ENCODE results near the gene DOCK2. TPM values are rescaled to one million over a fixed set of nuclear protein-coding genes. Genes with fewer than 3 reads are reported as not detected.

DOCK2 gene
- total and polyA plus RNA-seq, 2 donors (not counting 1 experiment from before 2014, with no cell fraction given), result 1.1 to 8.9 TPM

- H3K4me3 ChIP-seq (replicated peaks in 1 of 4; ENCODE audit: control extremely low read depth in 1 of 4, insufficient read depth in 1 of 4, low read depth in 3 of 4, low read length in 4 of 4), result no peak overlapping the region
- DNase-seq (ENCODE audit: low read depth in 2 of 2), result no peak
- no peaks in the 10 kb centered on the region for H3K36me3 ChIP-seq (ENCODE audit: control insufficient read depth, insufficient read depth, low read length)
- peaks cover 18% of the 10 kb centered on the region for H3K4me1 ChIP-seq (ENCODE audit: control insufficient read depth, extremely low read depth, insufficient read depth, low read length)
- H3K27me3 ChIP-seq (ENCODE audit: control insufficient read depth, insufficient read depth, low read length), result no peaks in the 10 kb centered on the region
- no peak overlapping the region for H2AFZ ChIP-seq (ENCODE audit: low read length)
- H4K20me1 ChIP-seq (ENCODE audit: control insufficient read depth, extremely low read depth, insufficient read depth, low read length), result no peaks in the 10 kb centered on the region
- no peak overlapping the region for H3K27ac ChIP-seq (ENCODE audit: insufficient read depth, low read length)
- H3K9me3 ChIP-seq (ENCODE audit: control insufficient read depth, insufficient read depth, low read depth, low read length), result no peaks in the 10 kb centered on the region
- TF ChIP-seq EZH2 (IDR thresholded peaks at IDR 0.05; ENCODE audit: low read length, missing control alignments) (no peak), CTCF (conservative IDR thresholded peaks at IDR 0.05 in 1 of 2, IDR thresholded peaks at IDR 0.05 in 1 of 2; ENCODE audit: low read depth in 1 of 2, low read length in 2 of 2) (no peak)
- H3K9ac ChIP-seq (ENCODE audit: insufficient read depth, low read length), result no peak overlapping the region
- no peak overlapping the region for H3K4me2 ChIP-seq (ENCODE audit: extremely low read depth, insufficient read depth, low read length)
- no peaks in the 10 kb centered on the region for H3K79me2 ChIP-seq (ENCODE audit: control insufficient read depth, insufficient read depth, low read length)
These were observed 162.0 kb downstream of the DOCK2 start for GRCh38 chr5:169798906-169799660.

GRCh38 chr5:169801324-169801777 is 164.3 kb downstream of the DOCK2 start:
- Histone ChIP-seq H3K27me3 (ENCODE audit: control insufficient read depth, insufficient read depth, low read length) (no peaks in the 10 kb centered on the region), H3K9me3 (ENCODE audit: control insufficient read depth, insufficient read depth, low read depth, low read length) (no peaks in the 10 kb centered on the region), H2AFZ (ENCODE audit: low read length) (no peak overlapping the region), H3K79me2 (ENCODE audit: control insufficient read depth, insufficient read depth, low read length) (no peaks in the 10 kb centered on the region), H3K4me2 (ENCODE audit: extremely low read depth, insufficient read depth, low read length) (no peak overlapping the region), H3K4me3 (replicated peaks in 1 of 4; ENCODE audit: control extremely low read depth in 1 of 4, insufficient read depth in 1 of 4, low read depth in 3 of 4, low read length in 4 of 4) (no peak overlapping the region), H3K27ac (ENCODE audit: insufficient read depth, low read length) (peak overlapping the region; percentile 52), H3K4me1 (ENCODE audit: control insufficient read depth, extremely low read depth, insufficient read depth, low read length) (peaks cover 26% of the 10 kb centered on the region), H4K20me1 (ENCODE audit: control insufficient read depth, extremely low read depth, insufficient read depth, low read length) (no peaks in the 10 kb centered on the region), H3K36me3 (ENCODE audit: control insufficient read depth, insufficient read depth, low read length) (no peaks in the 10 kb centered on the region), H3K9ac (ENCODE audit: insufficient read depth, low read length) (no peak overlapping the region)
- TF ChIP-seq CTCF (conservative IDR thresholded peaks at IDR 0.05 in 1 of 2, IDR thresholded peaks at IDR 0.05 in 1 of 2; ENCODE audit: low read depth in 1 of 2, low read length in 2 of 2) (no peak), EZH2 (IDR thresholded peaks at IDR 0.05; ENCODE audit: low read length, missing control alignments) (no peak)
- peak; percentile 36 to 80 for DNase-seq (ENCODE audit: low read depth in 2 of 2)

- Histone ChIP-seq H4K20me1 (ENCODE audit: control insufficient read depth, extremely low read depth, insufficient read depth, low read length) (no peaks in the 10 kb centered on the region), H3K27ac (ENCODE audit: insufficient read depth, low read length) (peak overlapping the region; percentile 52), H3K4me2 (ENCODE audit: extremely low read depth, insufficient read depth, low read length) (no peak overlapping the region), H3K9me3 (ENCODE audit: control insufficient read depth, insufficient read depth, low read depth, low read length) (no peaks in the 10 kb centered on the region), H3K4me1 (ENCODE audit: control insufficient read depth, extremely low read depth, insufficient read depth, low read length) (peaks cover 26% of the 10 kb centered on the region), H2AFZ (ENCODE audit: low read length) (no peak overlapping the region), H3K9ac (ENCODE audit: insufficient read depth, low read length) (no peak overlapping the region), H3K36me3 (ENCODE audit: control insufficient read depth, insufficient read depth, low read length) (no peaks in the 10 kb centered on the region), H3K79me2 (ENCODE audit: control insufficient read depth, insufficient read depth, low read length) (no peaks in the 10 kb centered on the region), H3K4me3 (replicated peaks in 1 of 4; ENCODE audit: control extremely low read depth in 1 of 4, insufficient read depth in 1 of 4, low read depth in 3 of 4, low read length in 4 of 4) (no peak overlapping the region), H3K27me3 (ENCODE audit: control insufficient read depth, insufficient read depth, low read length) (no peaks in the 10 kb centered on the region)
- DNase-seq (ENCODE audit: low read depth in 2 of 2), result peak; percentile 18 to 41
- TF ChIP-seq CTCF (conservative IDR thresholded peaks at IDR 0.05 in 1 of 2, IDR thresholded peaks at IDR 0.05 in 1 of 2; ENCODE audit: low read depth in 1 of 2, low read length in 2 of 2), result no peak
- no peak for TF ChIP-seq EZH2 (IDR thresholded peaks at IDR 0.05; ENCODE audit: low read length, missing control alignments)
These were observed 164.7 kb downstream of the DOCK2 start for GRCh38 chr5:169801781-169802180.

Measured in fibroblast of lung (primary cell).